Skeletal muscle satellite cell (primary cell): ENCODE results near the gene CHDH.

Source experiments
- H3K27me3 ChIP-seq: 2 replicates; pipeline ENCODE4 v1.7.0; 2013; ENCODE audit warnings: low read length; ENCODE audit not compliant: control insufficient read depth, insufficient read depth
- H3K36me3 ChIP-seq: 2 replicates; pipeline ENCODE4 v1.7.0; 2013; ENCODE audit warnings: mild to moderate bottlenecking, control low read depth, low read length; ENCODE audit not compliant: insufficient read depth
- H3K4me1 ChIP-seq: 2 replicates; pipeline ENCODE4 v1.7.0; 2013; ENCODE audit warnings: low read length; ENCODE audit not compliant: control insufficient read depth, insufficient read depth
- H3K4me2 ChIP-seq: 2 replicates; pipeline ENCODE4 v1.7.0; 2013; ENCODE audit warnings: mild to moderate bottlenecking, low read length
- H3K4me3 ChIP-seq: 2 replicates; pipeline ENCODE4 v1.7.0; 2013; ENCODE audit warnings: low read length
- H3K9ac ChIP-seq: 2 replicates; pipeline ENCODE4 v1.7.0; 2013; ENCODE audit warnings: mild to moderate bottlenecking, low read depth, low read length, moderate library complexity
- H3K9me3 ChIP-seq: replicated peaks from 2 replicates; pipeline ENCODE4 v1.7.0; 2013; ENCODE audit warnings: mild to moderate bottlenecking, control low read depth, low read length

Gene CHDH

GRCh38 chr3:53835257-53835656 is 11.0 kb downstream of the CHDH start:
- Histone ChIP-seq H3K4me1 (no peaks in the 10 kb centered on the region), H3K27me3 (no peaks in the 10 kb centered on the region), H3K9me3 (no peaks in the 10 kb centered on the region), H3K4me3 (no peak overlapping the region), H3K36me3 (no peaks in the 10 kb centered on the region), H3K9ac (no peak overlapping the region), H3K4me2 (no peak overlapping the region)

DNA sequence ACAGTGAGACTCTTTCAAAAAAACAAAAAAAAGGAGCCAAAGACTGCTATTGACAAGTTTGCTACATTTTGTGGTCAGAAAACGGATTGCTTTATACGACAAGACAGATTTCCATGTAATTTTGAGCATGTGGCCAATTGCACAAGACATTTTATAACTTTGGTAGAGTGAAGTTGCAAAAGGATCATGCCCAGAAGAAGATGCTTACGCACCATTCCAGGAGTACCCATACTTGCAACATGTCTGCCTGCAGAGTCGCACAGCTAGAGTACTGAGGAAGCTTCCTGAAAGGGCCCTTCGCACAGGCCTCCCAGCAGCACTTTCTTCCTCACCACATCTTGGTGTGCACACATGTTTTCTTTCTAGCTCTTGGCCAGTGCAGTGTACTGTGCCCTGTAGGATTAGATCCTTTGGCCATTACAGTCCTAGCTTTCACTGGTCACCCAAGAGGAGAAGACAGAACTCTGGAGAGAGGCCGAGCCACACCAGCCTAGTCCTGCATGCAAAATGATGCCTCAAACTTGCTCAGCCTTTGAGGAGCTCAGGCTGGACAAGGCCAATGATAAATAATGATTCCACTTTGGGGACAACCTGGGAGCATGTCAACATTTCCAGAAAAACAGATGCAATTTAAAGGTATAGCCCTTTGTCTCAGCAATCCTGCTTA is 11.7 kb downstream of the CHDH start:
- H3K27me3 ChIP-seq, result no peaks in the 10 kb centered on the region
- H3K36me3 ChIP-seq, result no peaks in the 10 kb centered on the region
- H3K4me1 ChIP-seq, result no peaks in the 10 kb centered on the region
- H3K9me3 ChIP-seq, result no peaks in the 10 kb centered on the region
- H3K4me3 ChIP-seq, result no peak overlapping the region
- no peak overlapping the region for H3K4me2 ChIP-seq
- no peak overlapping the region for H3K9ac ChIP-seq

- Histone ChIP-seq H3K4me3 (no peak overlapping the region), H3K9ac (no peak overlapping the region), H3K4me1 (no peaks in the 10 kb centered on the region), H3K36me3 (no peaks in the 10 kb centered on the region), H3K9me3 (no peaks in the 10 kb centered on the region), H3K4me2 (no peak overlapping the region), H3K27me3 (no peaks in the 10 kb centered on the region)
These were observed 12.5 kb downstream of the CHDH start for GRCh38 chr3:53833700-53834099.

DNA sequence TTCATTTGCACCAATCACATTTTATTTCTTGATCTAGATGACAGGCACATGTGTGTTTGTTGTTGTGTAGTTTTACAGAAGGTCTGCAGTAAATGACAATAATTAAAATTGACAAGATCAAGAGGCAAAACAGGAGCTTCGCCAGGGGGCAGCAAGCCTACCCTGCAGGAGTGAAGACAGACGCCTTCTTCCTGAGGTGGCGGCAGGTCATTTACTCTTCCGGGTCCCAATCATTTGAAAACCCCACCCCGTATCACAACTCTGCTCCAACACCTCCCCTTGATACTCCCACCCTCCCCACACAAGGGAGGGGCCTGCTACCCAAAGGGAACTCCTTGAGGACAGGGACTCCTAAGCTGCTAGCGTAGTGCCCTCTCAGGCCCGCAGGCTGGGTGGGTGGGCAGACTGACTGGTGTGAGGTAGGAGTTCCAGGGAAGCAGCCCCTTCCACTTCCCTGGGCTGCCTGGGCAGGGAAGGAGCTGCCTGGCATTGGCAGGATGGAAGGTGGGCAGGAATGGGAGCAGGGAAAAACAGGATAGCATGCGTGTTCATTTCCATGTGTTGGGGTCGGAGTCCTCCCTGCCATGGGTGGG is 13.1 kb downstream of the CHDH start:
- H3K9ac ChIP-seq, result no peak overlapping the region
- H3K4me3 ChIP-seq, result no peak overlapping the region
- H3K4me1 ChIP-seq, result no peaks in the 10 kb centered on the region
- H3K27me3 ChIP-seq, result no peaks in the 10 kb centered on the region
- no peaks in the 10 kb centered on the region for H3K9me3 ChIP-seq
- H3K36me3 ChIP-seq, result no peaks in the 10 kb centered on the region
- H3K4me2 ChIP-seq, result no peak overlapping the region

- H3K36me3 ChIP-seq, result no peaks in the 10 kb centered on the region
- no peak overlapping the region for H3K4me2 ChIP-seq
- no peak overlapping the region for H3K4me3 ChIP-seq
- H3K4me1 ChIP-seq, result no peaks in the 10 kb centered on the region
- H3K9me3 ChIP-seq, result no peaks in the 10 kb centered on the region
- peaks cover 3% of the 10 kb centered on the region for H3K27me3 ChIP-seq
- H3K9ac ChIP-seq, result no peak overlapping the region
These were observed 15.3 kb downstream of the CHDH start for GRCh38 chr3:53830944-53831343.

DNA sequence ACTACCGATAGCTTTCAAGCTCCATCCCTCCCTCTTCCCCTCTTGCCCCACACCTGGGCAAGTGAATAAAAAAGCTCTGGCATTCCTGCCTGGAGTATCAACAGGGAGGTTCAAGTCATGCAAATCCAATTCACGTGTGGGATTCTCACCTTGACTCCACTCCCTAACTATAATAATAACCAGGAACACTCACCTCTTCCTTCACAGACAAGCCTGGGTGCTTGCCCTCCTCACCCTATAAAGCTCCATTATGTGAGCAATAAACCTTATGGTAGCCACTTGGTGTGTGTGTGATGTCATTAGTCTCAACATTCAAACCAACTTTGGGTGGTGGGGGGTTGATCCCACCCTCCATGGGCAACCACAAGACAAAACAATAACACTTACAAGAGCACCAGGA is 16.6 kb downstream of the CHDH start:
- no peaks in the 10 kb centered on the region for H3K9me3 ChIP-seq

DNA sequence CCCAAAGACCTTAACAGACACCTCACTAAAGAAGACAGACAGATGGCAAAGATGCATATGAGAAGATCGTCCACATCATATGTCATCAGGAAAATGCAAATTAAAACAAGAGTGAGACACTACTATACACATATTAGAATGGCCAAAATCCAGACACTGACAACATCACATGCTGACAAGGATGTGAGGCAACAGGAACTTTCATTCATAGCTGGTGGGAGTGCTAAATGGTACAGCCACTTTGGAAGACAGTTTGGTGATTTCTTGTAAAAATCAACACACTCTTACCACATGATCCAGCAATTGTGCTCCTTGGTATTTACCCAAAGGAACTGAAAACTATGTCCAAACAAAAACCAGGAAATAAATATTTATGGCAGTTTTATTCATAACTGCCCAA is 17.6 kb downstream of the CHDH start:
- Histone ChIP-seq H3K9ac (no peak overlapping the region), H3K9me3 (no peaks in the 10 kb centered on the region), H3K36me3 (no peaks in the 10 kb centered on the region), H3K4me3 (no peak overlapping the region), H3K4me2 (no peak overlapping the region), H3K27me3 (peaks cover 13% of the 10 kb centered on the region), H3K4me1 (no peaks in the 10 kb centered on the region)

More for the DNA sequence above, 16.6 kb downstream of the CHDH start:
- H3K9ac ChIP-seq, result no peak overlapping the region
- H3K36me3 ChIP-seq, result no peaks in the 10 kb centered on the region
- H3K4me1 ChIP-seq, result no peaks in the 10 kb centered on the region
- no peak overlapping the region for H3K4me3 ChIP-seq
- peaks cover 13% of the 10 kb centered on the region for H3K27me3 ChIP-seq
- H3K4me2 ChIP-seq, result no peak overlapping the region

DNA sequence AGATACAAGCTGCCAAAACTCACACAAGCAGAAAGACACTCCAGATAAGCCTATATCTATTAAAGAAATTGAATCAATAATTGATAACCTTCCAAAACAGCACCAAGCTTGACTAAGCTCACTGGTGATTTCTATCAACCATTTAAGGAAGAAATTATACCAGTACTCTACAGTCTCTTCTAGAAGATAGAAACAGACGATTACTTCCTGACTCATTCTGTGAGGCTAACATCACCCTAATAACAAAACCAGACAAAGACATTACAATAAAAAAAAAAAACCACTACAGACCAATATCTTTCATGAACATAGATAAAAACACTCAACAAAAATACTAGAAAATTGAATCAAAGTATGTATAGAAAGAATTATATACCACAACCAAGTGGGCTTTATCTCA is 20.2 kb downstream of the CHDH start:
- no peak overlapping the region for H3K9ac ChIP-seq
- H3K4me3 ChIP-seq, result no peak overlapping the region
- H3K36me3 ChIP-seq, result no peaks in the 10 kb centered on the region
- peaks cover 13% of the 10 kb centered on the region for H3K27me3 ChIP-seq
- H3K9me3 ChIP-seq, result no peaks in the 10 kb centered on the region
- no peak overlapping the region for H3K4me2 ChIP-seq
- H3K4me1 ChIP-seq, result no peaks in the 10 kb centered on the region

- no peak overlapping the region for H3K4me3 ChIP-seq
- H3K9ac ChIP-seq, result no peak overlapping the region
- peaks cover 13% of the 10 kb centered on the region for H3K27me3 ChIP-seq
- H3K4me2 ChIP-seq, result no peak overlapping the region
- no peaks in the 10 kb centered on the region for H3K9me3 ChIP-seq
- H3K4me1 ChIP-seq, result no peaks in the 10 kb centered on the region
- no peaks in the 10 kb centered on the region for H3K36me3 ChIP-seq
These were observed 21.4 kb downstream of the CHDH start for GRCh38 chr3:53824795-53825194.

DNA sequence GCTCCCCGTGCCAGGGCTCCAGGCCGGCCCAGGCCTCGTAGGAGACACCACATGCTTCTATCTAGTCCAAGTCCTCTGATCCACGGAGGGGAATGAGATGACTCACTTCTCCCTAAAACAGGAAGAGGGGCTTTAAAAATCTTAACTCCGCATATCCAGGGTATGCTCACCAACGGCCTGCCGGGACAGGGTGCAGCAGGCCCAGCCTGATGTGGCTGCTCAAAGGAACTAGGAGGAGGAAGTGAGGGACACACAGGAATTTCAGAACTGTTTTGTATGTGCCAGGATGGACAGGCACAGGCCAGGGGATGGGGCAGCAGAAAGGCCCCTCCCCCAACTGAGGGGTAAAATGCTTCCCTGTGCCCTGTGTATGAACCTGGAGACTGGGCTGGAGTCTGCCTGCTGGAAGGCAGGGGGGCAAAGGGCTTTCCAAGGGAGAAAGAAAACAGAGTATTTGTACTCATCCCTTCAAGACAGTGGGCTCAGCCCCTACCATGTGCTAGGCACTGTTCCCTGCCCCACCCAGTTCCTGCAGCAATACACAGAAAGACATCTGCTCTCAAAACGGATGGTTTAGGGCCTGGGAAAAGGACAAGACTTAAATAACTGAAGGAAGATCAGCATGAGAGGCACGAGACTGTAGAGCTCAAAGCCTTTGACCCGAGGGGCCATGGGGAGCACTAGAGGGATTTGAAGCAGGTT is 22.1 kb downstream of the CHDH start:
- no peaks in the 10 kb centered on the region for H3K4me1 ChIP-seq
- no peaks in the 10 kb centered on the region for H3K9me3 ChIP-seq
- no peak overlapping the region for H3K4me3 ChIP-seq
- H3K36me3 ChIP-seq, result no peaks in the 10 kb centered on the region
- H3K9ac ChIP-seq, result no peak overlapping the region
- peaks cover 13% of the 10 kb centered on the region for H3K27me3 ChIP-seq
- H3K4me2 ChIP-seq, result no peak overlapping the region

- H3K4me2 ChIP-seq, result no peak overlapping the region
- H3K9ac ChIP-seq, result no peak overlapping the region
- no peaks in the 10 kb centered on the region for H3K9me3 ChIP-seq
- H3K4me1 ChIP-seq, result no peaks in the 10 kb centered on the region
- H3K4me3 ChIP-seq, result no peak overlapping the region
- no peaks in the 10 kb centered on the region for H3K36me3 ChIP-seq
- peaks cover 13% of the 10 kb centered on the region for H3K27me3 ChIP-seq
These were observed 22.9 kb downstream of the CHDH start for GRCh38 chr3:53823026-53823955.
